MCF 10A (cell line): ENCODE data around the gene FASTK. TPM values are rescaled to one million over a fixed set of nuclear protein-coding genes. Genes with fewer than 3 reads are reported as not detected.

ENCODE experiments used
- BruUV-seq: library from RNA; stranded (reverse); fragments of 400-500 nt; replicated peaks from 2 replicates; lab custom pipeline; 2021; lab: Mats Ljungman, UMichigan
- CTCF ChIA-PET: fragments of 300-600 bp; sonication (Branson Sonifier 250); formaldehyde crosslinking; extraction: SDS; loops from one replicate; lab custom pipeline; 2021; ENCODE audit warnings: antibody characterized with exemption, inconsistent platforms; lab: Yijun Ruan, JAX
- POLR2A ChIA-PET: fragments of 300-600, 350-650 bp; sonication (Branson Sonifier 250); formaldehyde crosslinking; extraction: SDS; loops from one replicate; lab custom pipeline; 2020; ENCODE audit warnings: antibody characterized with exemption, inconsistent platforms; lab: Yijun Ruan, JAX
- DNase-seq: peaks from one replicate; pipeline ENCODE4 v3.0.0-alpha.2; 2018; ENCODE audit not compliant: unreplicated experiment
- H3K27ac Mint-ChIP-seq: one replicate; pipeline ENCODE4 v1.8.0; 2022; ENCODE audit warnings: mild to moderate bottlenecking, low read depth, mixed read lengths; ENCODE audit not compliant: unreplicated experiment
- H3K27me3 Mint-ChIP-seq: one replicate; pipeline ENCODE4 v1.8.0; 2022; ENCODE audit warnings: mixed read lengths; ENCODE audit not compliant: insufficient read depth, unreplicated experiment
- H3K36me3 Mint-ChIP-seq: one replicate; pipeline ENCODE4 v1.8.0; 2022; ENCODE audit warnings: mild to moderate bottlenecking, moderate library complexity, mixed read lengths; ENCODE audit not compliant: insufficient read depth, unreplicated experiment
- H3K4me1 Mint-ChIP-seq: one replicate; pipeline ENCODE4 v1.8.0; 2022; ENCODE audit warnings: mixed read lengths; ENCODE audit not compliant: insufficient read depth, unreplicated experiment
- H3K4me3 Mint-ChIP-seq: one replicate; pipeline ENCODE4 v1.8.0; 2022; ENCODE audit warnings: mild to moderate bottlenecking, moderate library complexity, mixed read lengths; ENCODE audit not compliant: unreplicated experiment
- H3K9me3 Mint-ChIP-seq: one replicate; pipeline ENCODE4 v1.8.0; 2022; ENCODE audit warnings: mixed read lengths; ENCODE audit not compliant: unreplicated experiment
- intact Hi-C: fragments of 100-400 bp; cut with micrococcal nuclease; formaldehyde crosslinking; loops from 2 replicates; pipeline ENCODE4 v1.14.1; 2022
- total RNA-seq: library from RNA; stranded (reverse); gene quantifications from 2 replicates; pipeline ENCODE4 v1.2.3, GENCODE V29; 2022
- TF ChIP-seq, protein P1 (sequence below): fragments of 200-600 bp; IDR thresholded peaks from one replicate; pipeline ENCODE4 v1.8.0; 2022; ENCODE audit warnings: antibody characterized with exemption, mild to moderate bottlenecking; ENCODE audit not compliant: unreplicated experiment

Gene FASTK
- total RNA-seq, 1 experiment from 2014 or later, result 79.3 TPM

DNA sequence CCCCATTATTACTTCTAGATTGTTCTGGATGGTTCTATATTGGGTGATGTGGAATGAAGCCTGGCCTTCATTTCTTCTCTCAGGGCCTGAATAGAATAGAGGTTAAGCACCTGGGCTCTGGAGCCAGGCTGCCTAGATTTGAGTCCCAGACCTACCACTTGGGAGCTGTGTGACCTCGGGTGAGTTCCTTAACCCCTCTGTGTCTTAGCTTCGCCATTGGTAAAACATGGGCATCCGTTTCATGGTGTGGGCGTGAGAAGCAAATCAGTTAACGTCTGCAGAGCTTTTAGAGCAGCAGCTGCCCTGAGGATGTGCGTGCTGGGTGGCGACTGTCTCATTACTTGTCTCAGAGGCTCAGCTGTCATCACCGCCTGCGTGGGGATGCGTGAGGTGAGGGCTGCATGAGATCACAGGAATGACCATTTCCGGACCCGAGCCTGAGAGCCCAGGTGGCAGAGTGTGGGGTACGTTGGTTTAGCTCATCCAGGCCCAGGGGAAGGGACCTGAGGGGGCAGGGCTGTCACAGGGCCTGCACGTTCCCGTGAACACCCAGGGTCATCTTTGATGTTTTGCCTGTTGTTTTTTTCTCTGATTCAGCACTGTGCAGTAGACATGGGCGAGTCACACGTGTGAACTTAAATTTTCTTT, 15.3 kb upstream of the FASTK start:
- Mint-ChIP-seq H3K4me3 (no peak overlapping the region), H3K9me3 (no peaks in the 10 kb centered on the region), H3K4me1 (peaks cover 8% of the 10 kb centered on the region), H3K36me3 (peaks cover 18% of the 10 kb centered on the region), H3K27ac (no peak overlapping the region), H3K27me3 (no peaks in the 10 kb centered on the region)
- CTCF ChIA-PET, result interaction anchor here (1.1 to 15.0 kb wide), 2 partner anchors 14 to 68 kb away, joined by 7 to 315 read pairs; partner anchors contain the start of gene ABCB8
- POLR2A ChIA-PET, result interaction anchor here (0.5 kb wide), 1 partner anchor 241 kb away, joined by 3 read pairs; no protein-coding TSS in a partner anchor
- no TSS peak for BruUV-seq
- intact Hi-C loops, result no loop called here
- TF ChIP-seq, protein P1, sequence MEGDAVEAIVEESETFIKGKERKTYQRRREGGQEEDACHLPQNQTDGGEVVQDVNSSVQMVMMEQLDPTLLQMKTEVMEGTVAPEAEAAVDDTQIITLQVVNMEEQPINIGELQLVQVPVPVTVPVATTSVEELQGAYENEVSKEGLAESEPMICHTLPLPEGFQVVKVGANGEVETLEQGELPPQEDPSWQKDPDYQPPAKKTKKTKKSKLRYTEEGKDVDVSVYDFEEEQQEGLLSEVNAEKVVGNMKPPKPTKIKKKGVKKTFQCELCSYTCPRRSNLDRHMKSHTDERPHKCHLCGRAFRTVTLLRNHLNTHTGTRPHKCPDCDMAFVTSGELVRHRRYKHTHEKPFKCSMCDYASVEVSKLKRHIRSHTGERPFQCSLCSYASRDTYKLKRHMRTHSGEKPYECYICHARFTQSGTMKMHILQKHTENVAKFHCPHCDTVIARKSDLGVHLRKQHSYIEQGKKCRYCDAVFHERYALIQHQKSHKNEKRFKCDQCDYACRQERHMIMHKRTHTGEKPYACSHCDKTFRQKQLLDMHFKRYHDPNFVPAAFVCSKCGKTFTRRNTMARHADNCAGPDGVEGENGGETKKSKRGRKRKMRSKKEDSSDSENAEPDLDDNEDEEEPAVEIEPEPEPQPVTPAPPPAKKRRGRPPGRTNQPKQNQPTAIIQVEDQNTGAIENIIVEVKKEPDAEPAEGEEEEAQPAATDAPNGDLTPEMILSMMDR, result no peak
- no peak for DNase-seq

DNA sequence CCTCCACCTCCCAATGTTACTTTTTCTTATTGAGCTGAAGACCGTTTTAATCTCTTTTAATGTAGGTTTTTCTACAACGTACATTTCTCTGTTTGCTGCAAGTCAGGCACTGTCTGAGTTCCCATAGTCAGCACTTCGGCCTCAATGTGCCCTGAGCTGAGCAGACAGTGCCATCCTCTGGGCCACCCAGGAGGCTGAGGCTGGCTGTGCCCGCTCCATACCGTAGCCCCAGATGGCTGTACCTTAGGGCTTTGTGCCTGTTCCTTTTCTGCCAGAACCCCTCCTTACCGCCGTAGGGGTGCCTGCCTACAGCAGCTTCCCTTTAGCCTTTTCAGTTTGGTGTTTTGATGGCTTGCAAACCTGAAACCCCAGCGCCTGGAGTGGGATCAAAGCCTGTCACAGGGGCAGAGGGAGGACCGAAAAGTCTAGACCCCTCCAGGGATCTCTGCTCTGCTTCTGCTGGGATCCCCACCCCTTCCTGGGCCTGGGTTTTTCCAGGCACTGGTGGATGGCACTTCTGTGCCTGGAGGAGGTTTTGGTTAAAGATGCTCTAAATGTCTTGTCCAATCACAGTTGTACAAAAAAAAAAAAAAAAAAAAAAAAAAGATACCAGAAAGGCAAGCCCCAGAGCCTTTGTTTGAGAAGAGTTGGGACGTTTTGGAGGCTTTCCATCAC, 14.7 kb upstream of the FASTK start:
- H3K27me3 Mint-ChIP-seq, result no peaks in the 10 kb centered on the region
- peaks cover 18% of the 10 kb centered on the region for H3K36me3 Mint-ChIP-seq
- BruUV-seq, result no TSS peak
- no peak overlapping the region for H3K27ac Mint-ChIP-seq
- H3K9me3 Mint-ChIP-seq, result no peaks in the 10 kb centered on the region
- H3K4me1 Mint-ChIP-seq, result peaks cover 8% of the 10 kb centered on the region
- POLR2A ChIA-PET, result interaction anchor here (0.5 kb wide), 1 partner anchor 240 kb away, joined by 3 read pairs; no protein-coding TSS in a partner anchor
- H3K4me3 Mint-ChIP-seq, result no peak overlapping the region
- intact Hi-C loops, result no loop called here
- CTCF ChIA-PET, result interaction anchor here (0.6 to 15.0 kb wide), 4 partner anchors 11 to 67 kb away, joined by 4 to 315 read pairs (median 7); partner anchors contain the start of gene ABCB8
- DNase-seq, result no peak
- TF ChIP-seq, protein P1, result no peak

DNA sequence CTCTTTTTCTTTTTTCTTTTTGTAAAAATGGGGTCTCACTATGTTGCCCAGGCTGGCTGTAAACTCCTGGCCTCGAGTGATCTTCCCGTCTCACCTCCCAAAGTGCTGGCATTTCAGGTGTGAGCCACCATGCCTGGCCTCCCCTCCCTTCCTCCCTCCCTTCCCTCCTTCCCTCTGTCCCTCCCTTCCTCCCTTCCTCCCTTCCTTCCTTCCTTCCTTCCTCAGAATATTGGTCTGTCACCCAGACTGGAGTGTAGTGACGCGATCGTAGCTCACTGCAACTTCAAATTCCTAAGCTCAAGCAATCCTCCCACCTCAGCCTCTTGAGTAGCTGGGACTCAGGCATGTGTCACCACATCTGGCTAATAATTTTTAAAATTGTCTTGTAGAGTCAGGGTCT, 14.1 kb upstream of the FASTK start:
- CTCF ChIA-PET, result interaction anchor here (0.6 to 15.0 kb wide), 3 partner anchors 10 to 48 kb away, joined by 4 to 315 read pairs (median 7); no protein-coding TSS in a partner anchor
- Mint-ChIP-seq H3K9me3 (no peaks in the 10 kb centered on the region), H3K4me3 (no peak overlapping the region), H3K27me3 (no peaks in the 10 kb centered on the region), H3K4me1 (peaks cover 12% of the 10 kb centered on the region), H3K36me3 (peaks cover 18% of the 10 kb centered on the region), H3K27ac (no peak overlapping the region)
- TF ChIP-seq, protein P1, result no peak
- intact Hi-C loops, result no loop called here
- POLR2A ChIA-PET, result interaction anchor here (0.8 kb wide), 1 partner anchor 11 kb away, joined by 3 read pairs; the partner anchor contains the start of gene TMUB1
- BruUV-seq, result no TSS peak
- no peak for DNase-seq

DNA sequence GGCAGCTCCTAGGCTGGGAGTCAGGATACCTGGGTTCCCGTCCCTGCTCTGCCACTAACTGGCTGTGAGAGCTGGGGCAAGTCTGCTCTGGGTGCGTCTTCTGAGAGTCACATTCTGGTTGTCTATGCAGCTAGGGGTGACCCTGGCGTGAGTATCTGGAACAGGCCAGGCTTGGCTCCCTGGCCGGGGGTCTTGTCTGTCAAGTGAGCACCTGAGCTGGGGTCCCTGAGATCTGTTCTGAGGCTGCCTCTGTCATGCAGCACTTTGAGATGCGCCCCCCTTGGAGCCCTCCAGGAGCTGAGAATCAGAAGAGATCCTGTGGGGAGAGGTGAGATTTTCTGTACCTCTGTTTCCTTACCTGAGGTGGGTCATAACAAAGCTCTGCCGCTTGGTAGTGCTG, 13.1 kb upstream of the FASTK start:
- Mint-ChIP-seq H3K36me3 (peaks cover 18% of the 10 kb centered on the region), H3K27me3 (no peaks in the 10 kb centered on the region), H3K27ac (no peak overlapping the region), H3K4me1 (peaks cover 22% of the 10 kb centered on the region), H3K9me3 (no peaks in the 10 kb centered on the region), H3K4me3 (no peak overlapping the region)
- TF ChIP-seq, protein P1, result no peak
- intact Hi-C loops, result no loop called here
- ChIA-PET POLR2A (interaction anchor here (0.6 to 0.9 kb wide), 2 partner anchors 26 to 31 kb away, joined by 3 to 4 read pairs; no protein-coding TSS in a partner anchor), CTCF (interaction anchor here (0.5 to 15.0 kb wide), 5 partner anchors 9 to 1650 kb away, joined by 3 to 315 read pairs (median 4); partner anchors contain the start of gene FASTK)
- no TSS peak for BruUV-seq
- no peak for DNase-seq
